Upper lobe of left lung (tissue), 6 donors: ENCODE measurements around the gene GABBR1. TPM values are rescaled to one million over a fixed set of nuclear protein-coding genes. Genes with fewer than 3 reads are reported as not detected.

Source experiments
- ATAC-seq, 2 donors: fragments of 200-7000 bp; cut with Tn5 transposase; one replicate each; pipeline ENCODE4 v1.9.1; 2022; ENCODE audit warnings: mild to moderate bottlenecking in 2 of 2, moderate library complexity in 2 of 2; ENCODE audit not compliant: low FRiP score in 2 of 2
- DNase-seq, 2 donors: peaks; one replicate each; pipeline ENCODE4 v3.0.0-alpha.2; 2019 to 2020
- H3K27ac ChIP-seq, 4 donors: fragments of 200-600 bp; sonication (generic); one replicate each; pipeline ENCODE4 v1.5.1; 2016 to 2019
- H3K27me3 ChIP-seq, 4 donors: fragments of 200-600 bp; sonication (generic); one replicate each; pipeline ENCODE4 v1.5.1; 2017 to 2019
- H3K36me3 ChIP-seq, 4 donors: fragments of 200-600 bp; sonication (generic); one replicate each; pipeline ENCODE4 v1.5.1; 2016 to 2019
- H3K4me1 ChIP-seq, 4 donors: fragments of 200-600 bp; sonication (generic); one replicate each; pipeline ENCODE4 v1.5.1; 2018 to 2019
- H3K4me3 ChIP-seq, 4 donors: fragments of 200-600 bp; sonication (generic); one replicate each; pipeline ENCODE4 v1.5.1; 2017 to 2019; ENCODE audit warnings: mild to moderate bottlenecking in 2 of 4, moderate library complexity in 1 of 4
- H3K9me3 ChIP-seq, 4 donors: fragments of 200-600 bp; sonication (generic); one replicate each; pipeline ENCODE4 v1.5.1; 2018 to 2019
- EP300 ChIP-seq, 4 donors: sonication (generic); formaldehyde crosslinking; IDR thresholded peaks; one replicate each; pipeline ENCODE4 v1.5.1; 2017; ENCODE audit warnings: antibody characterized with exemption in 4 of 4, control low read depth in 2 of 4
- POLR2A ChIP-seq, 4 donors: fragments of 450-650 bp; IDR thresholded peaks; one replicate each; pipeline ENCODE4 v1.5.1; 2016 to 2017; ENCODE audit warnings: antibody characterized with exemption in 4 of 4, mild to moderate bottlenecking in 2 of 4
- POLR2AphosphoS5 ChIP-seq, 2 donors: sonication (generic); formaldehyde crosslinking; IDR thresholded peaks; one replicate each; pipeline ENCODE4 v1.5.1; 2017; ENCODE audit warnings: antibody characterized with exemption in 2 of 2
- WGBS, 2 donors: methylation state at CpG; one replicate each; pipeline ENCODE4 v1.1.5; 2017 to 2018; 5-methylcytosine and 5-hydroxymethylcytosine counted together
- total RNA-seq, 6 donors: library from RNA; depleted of rRNA in 4 of 6; stranded (reverse); fragments of >200 nt in 4 of 6; gene quantifications; one replicate each; pipeline versions ENCODE4 v1.1.0 to v1.2.1, GENCODE V29; 2016 to 2021
- TF ChIP-seq, protein P1 (sequence below), 6 experiments: fragments of 450-650 bp in 4 of 6; fragments of 200-600 bp in 2 of 6; sonication (generic) in 2 of 6; IDR thresholded peaks; one replicate each; pipeline ENCODE4 v1.5.1; 2016 to 2019; ENCODE audit warnings: antibody characterized with exemption in 6 of 6
- donor health status: DM: no; HTN: no; CAD: no; lungs with moderate emphysema.
- donor health status: DM: no; HTN: yes; CAD: no; lungs with severe emphysema.

GABBR1 gene
- total RNA-seq, 6 donors from 2014 or later: 13.2 to 171 (median 34.8) TPM

DNA sequence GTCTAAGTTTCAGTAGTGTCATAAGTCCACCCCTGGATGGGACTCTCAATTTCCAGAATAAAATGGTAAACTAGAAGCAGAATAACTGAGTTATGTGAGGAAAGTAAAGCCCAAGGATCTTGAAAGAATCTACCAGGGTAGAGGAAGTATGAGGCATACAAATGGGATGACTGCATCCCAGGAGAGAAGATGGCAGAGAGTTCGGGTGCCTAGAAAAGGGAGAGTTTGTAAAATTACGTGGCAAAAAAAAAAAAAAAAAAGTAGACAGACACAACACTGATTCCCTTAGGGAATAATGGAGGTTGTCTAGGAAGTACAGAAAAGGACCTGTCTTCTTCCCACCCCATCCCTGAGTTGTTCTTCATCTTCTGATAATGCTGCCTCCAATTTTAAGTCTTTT lies 3.4 kb downstream of the GABBR1 start:
- 94 to 95% methylated on average over 2 of the region's 2 CpGs for WGBS, 2 donors
- H3K27ac ChIP-seq: no peak overlapping the region
- H3K9me3 ChIP-seq: no peaks in the 10 kb centered on the region
- no peaks in the 10 kb centered on the region for H3K27me3 ChIP-seq
- H3K4me3 ChIP-seq: no peak overlapping the region
- DNase-seq (no peak), ATAC-seq (no peak)
- H3K36me3 ChIP-seq: no peaks in the 10 kb centered on the region
- peaks cover 30 to 46% (median 33%) of the 10 kb centered on the region in 4 donors for H3K4me1 ChIP-seq
- TF ChIP-seq, protein P1, sequence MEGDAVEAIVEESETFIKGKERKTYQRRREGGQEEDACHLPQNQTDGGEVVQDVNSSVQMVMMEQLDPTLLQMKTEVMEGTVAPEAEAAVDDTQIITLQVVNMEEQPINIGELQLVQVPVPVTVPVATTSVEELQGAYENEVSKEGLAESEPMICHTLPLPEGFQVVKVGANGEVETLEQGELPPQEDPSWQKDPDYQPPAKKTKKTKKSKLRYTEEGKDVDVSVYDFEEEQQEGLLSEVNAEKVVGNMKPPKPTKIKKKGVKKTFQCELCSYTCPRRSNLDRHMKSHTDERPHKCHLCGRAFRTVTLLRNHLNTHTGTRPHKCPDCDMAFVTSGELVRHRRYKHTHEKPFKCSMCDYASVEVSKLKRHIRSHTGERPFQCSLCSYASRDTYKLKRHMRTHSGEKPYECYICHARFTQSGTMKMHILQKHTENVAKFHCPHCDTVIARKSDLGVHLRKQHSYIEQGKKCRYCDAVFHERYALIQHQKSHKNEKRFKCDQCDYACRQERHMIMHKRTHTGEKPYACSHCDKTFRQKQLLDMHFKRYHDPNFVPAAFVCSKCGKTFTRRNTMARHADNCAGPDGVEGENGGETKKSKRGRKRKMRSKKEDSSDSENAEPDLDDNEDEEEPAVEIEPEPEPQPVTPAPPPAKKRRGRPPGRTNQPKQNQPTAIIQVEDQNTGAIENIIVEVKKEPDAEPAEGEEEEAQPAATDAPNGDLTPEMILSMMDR (IDR thresholded peaks at IDR 0.05): no peak
- no peak for TF ChIP-seq POLR2A (IDR thresholded peaks at IDR 0.05)
- TF ChIP-seq POLR2AphosphoS5 (IDR thresholded peaks at IDR 0.05): no peak
- no peak for TF ChIP-seq EP300 (IDR thresholded peaks at IDR 0.05)

DNA sequence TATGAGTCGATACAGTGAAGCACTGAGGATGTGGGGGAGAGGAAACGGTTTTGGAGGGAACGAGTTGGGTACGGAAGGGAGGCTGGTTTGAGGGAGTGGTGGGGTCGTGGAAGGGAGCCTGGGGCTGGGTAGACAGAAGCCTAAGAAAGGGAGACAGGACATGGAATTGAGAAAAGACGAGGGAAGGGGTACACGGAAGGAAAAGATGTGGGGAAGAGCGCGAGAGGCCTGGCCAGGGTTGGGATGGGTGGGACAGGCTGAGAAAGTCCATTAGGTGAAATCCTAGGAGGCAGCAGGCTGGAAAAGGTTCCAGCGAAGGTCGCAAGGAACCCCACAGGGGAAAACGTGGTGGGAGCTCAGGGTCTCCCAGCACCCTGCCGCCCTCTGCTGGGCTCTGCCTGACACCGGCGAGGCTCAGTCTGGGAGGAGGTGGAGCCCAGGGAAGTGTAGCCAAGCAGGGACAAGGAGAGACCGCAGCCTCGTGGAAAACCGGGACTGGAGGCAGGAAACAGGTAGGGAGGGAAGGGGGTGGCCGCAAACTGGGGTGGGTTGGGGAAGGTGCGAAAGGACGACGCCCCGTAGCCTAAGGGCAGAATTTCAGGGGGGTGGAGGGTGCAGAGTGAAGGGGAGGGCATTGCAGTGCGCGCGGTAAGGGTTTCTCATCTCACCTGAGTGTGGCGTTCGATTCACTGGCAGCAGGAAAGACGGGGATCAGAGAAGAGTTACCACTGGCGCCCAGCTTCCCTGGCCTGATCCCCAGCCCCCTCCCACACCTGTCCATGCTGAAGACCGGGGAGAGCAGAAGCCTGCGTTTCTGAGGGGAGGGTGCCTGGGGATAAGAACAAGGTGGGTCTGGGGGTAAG lies 4.3 kb downstream of the GABBR1 start:
- TF ChIP-seq EP300 (IDR thresholded peaks at IDR 0.05) (no peak), POLR2AphosphoS5 (IDR thresholded peaks at IDR 0.05) (no peak), POLR2A (IDR thresholded peaks at IDR 0.05) (no peak)
- TF ChIP-seq, protein P1 (IDR thresholded peaks at IDR 0.05): peak; percentile 42 to 68 (median 52)
- whole genome bisulfite sequencing, 2 donors: 5 to 6% methylated on average over 32 of the region's 32 CpGs
- Histone ChIP-seq H3K4me1 (peaks cover 28 to 44% (median 33%) of the 10 kb centered on the region in 4 donors), H3K4me3 (peak overlapping the region; percentile 49 to 66 (median 62)), H3K36me3 (peaks cover 0 to 2% (median 0%) of the 10 kb centered on the region in 4 donors), H3K27me3 (no peaks in the 10 kb centered on the region), H3K27ac (peak overlapping the region; percentile 5 to 79 (median 72)), H3K9me3 (no peaks in the 10 kb centered on the region)
- peak; percentile 69 to 77 for ATAC-seq
- peak; percentile 82 to 87 for DNase-seq

DNA sequence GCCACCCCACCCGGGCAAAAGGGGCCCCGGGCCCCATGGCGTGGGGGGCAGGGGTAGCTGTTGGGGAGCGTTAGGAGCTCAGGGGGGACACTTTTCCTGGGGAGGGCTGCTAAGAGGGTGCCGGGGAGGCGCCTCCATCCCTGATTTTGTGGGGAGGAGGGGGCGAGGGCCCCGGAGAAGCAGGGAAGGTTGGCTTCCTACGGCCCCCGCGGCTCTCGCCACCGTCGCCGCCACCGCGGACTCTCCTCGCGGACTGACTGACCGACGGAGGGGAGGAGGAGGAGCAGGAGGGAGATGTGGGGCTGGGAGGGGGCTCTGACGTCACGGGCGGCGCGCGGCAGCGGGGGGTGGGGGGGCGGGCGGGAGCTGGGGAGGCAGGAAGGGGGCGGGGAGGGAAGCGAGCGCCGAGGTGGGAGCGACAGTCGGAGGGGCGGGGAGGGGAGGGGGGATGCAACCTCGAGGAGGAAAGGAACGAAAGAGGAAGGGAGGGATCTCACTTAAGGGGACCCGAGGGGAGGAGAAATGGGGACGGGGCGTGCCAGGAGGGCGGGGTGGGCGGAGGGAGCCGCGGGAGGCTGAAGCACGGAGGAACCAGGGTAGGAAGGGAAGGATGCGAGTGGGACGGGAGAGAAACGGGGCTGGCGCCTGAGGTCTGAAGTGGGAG lies 5.1 kb downstream of the GABBR1 start:
- TF ChIP-seq POLR2AphosphoS5 (IDR thresholded peaks at IDR 0.05) (peak; percentile 47 to 84), EP300 (IDR thresholded peaks at IDR 0.05) (no peak), POLR2A (IDR thresholded peaks at IDR 0.05) (peak in 1 of 4 donors; percentile 34)
- Histone ChIP-seq H3K4me1 (peaks cover 24 to 40% (median 30%) of the 10 kb centered on the region in 4 donors), H3K36me3 (peaks cover 0 to 9% (median 0%) of the 10 kb centered on the region in 4 donors), H3K27me3 (no peaks in the 10 kb centered on the region), H3K27ac (peak overlapping the region; percentile 5 to 79 (median 72)), H3K9me3 (no peaks in the 10 kb centered on the region), H3K4me3 (peak overlapping the region; percentile 49 to 66 (median 62))
- DNase-seq: peak; percentile 58 to 91
- 0 to 1% methylated on average over 17 to 33 of the region's 51 CpGs for WGBS, 2 donors
- peak; percentile 20 to 75 for ATAC-seq

DNA sequence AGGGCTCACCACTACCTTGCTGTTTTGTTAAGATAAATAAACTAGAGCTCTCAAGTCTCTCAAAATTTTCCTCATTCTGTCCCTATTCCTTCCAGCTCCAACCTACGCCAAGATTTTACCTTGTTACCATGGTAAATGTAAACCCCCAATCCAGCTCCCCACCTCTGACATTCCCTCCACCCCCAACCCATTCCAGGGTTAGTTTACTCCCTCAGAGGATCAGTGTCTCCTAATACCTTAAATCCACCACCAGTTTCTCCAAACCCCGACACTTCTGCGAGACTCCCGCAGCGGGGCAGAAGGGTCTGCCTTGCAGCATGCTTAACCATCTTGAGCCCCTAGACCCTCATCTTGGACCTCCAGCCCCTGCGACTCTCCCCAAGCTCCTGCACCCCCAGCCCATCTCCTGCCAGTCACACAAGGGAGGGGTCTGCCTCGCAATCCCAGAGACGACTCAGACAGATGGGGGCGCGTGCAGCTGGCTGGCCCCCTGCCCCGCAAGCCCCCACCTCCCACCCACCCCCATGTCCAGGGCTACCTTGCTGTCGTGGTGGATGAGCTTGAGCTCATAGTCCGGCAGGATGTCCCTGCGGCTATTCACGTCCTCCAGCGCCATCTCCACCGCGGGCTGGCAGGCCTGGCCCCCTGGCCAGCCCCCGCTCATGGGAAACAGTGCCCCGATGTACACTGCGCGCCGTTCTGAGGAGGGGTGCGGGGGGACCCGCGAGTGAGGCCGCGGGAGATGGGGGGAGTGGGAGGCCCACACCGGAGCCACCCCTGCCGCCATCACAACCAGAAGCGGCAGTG lies 5.8 kb downstream of the GABBR1 start:
- Histone ChIP-seq H3K4me3 (peak overlapping the region; percentile 49 to 66 (median 62)), H3K9me3 (no peaks in the 10 kb centered on the region), H3K27ac (peak overlapping the region in 3 of 4 donors; percentile 72 to 79 (median 73)), H3K36me3 (peaks cover 0 to 14% (median 2%) of the 10 kb centered on the region in 4 donors), H3K27me3 (no peaks in the 10 kb centered on the region), H3K4me1 (peaks cover 22 to 36% (median 29%) of the 10 kb centered on the region in 4 donors)
- peak in 1 of 2 donors; percentile 83 for DNase-seq
- WGBS, 2 donors: 31 to 62% methylated on average over 6 to 30 of the region's 31 CpGs
- TF ChIP-seq POLR2AphosphoS5 (IDR thresholded peaks at IDR 0.05): no peak
- TF ChIP-seq, protein P1 (IDR thresholded peaks at IDR 0.05): no peak
- TF ChIP-seq EP300 (IDR thresholded peaks at IDR 0.05): no peak
- TF ChIP-seq POLR2A (IDR thresholded peaks at IDR 0.05): no peak
- no peak for ATAC-seq
